ENCODE data around the gene SIX5.
"Not testable (repeated sequence)": the region's sequence is repeated elsewhere in the genome, so short reads cannot be mapped to it uniquely, and the experiment has no call there.

SIX5 gene

DNA sequence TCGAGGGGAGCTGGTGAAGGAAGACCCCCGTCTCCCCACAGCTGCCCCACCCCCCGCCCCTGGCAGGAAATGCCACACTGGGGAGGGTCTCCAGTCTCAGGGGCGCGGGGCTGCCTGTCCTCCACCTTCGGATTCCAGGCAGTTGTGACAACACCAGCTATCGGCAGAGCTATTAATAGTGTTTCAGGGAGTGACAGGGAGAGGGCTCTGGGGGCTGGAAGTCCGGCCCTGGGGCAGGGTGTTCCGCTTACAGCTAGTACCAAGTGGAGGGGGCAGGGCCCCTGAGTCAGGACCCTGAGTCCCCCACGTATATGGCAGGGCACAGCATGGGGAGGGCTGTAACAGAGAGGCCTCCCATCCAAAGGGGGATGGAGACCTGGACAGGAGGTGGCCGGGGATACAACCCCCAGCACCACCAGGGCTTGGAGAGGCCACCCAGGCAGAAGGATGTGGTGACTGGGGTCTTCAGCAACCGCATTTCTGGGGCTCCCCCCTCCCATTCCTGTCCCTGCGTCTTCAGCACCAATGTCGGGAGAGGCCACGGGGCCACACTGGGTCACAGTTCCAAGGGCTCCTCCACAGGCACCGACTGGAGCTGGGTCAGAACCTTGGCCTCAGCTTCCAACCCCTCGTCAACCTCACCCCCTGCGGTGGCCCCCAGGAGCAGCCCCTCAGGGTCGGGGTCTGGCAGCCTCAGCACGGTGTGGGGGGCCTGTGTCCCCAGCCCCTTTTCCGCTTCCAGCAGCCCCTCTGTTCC, 3.9 kb downstream of the SIX5 start:
- in situ Hi-C loops (cut with MboI; ENCODE audit: low pct_unique_long_range_greater_than_20kb, low sequenced_read_pairs) = no loop called here
- no peak for DNase-seq

DNA sequence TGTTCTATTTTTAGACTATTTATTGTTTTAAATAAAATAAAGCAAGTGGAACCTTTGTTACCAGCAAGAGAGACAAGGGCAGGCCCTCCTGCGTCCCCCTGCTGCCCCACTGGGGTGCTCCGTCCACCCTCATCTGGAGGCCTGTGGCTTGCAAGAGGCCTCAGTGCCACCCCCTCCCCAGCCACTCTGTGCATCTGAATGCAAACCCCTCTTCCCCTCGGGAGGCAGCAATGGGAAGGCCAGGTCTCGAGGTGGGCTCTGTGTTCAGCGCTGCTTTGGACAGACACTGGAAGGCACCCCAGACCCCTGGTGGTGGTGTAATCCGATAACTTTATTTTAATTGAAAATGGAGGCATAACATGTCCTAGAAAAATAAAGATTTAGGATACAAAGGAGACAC, 4.6 kb downstream of the SIX5 start:
- in situ Hi-C loops (cut with MboI; ENCODE audit: low pct_unique_long_range_greater_than_20kb, low sequenced_read_pairs) = no loop called here
- DNase-seq = no peak

- in situ Hi-C loops (cut with MboI; ENCODE audit: low pct_unique_long_range_greater_than_20kb, low sequenced_read_pairs) = no loop called here
- no peak for DNase-seq
These were observed 5.3 kb downstream of the SIX5 start for GRCh38 chr19:45763691-45764294.

GRCh38 chr19:45762870-45763631, 6.0 kb downstream of the SIX5 start:
- in situ Hi-C loops (cut with MboI; ENCODE audit: low pct_unique_long_range_greater_than_20kb, low sequenced_read_pairs) = no loop called here
- no peak for DNase-seq

- no peak for DNase-seq
- in situ Hi-C loops (cut with MboI; ENCODE audit: low pct_unique_long_range_greater_than_20kb, low sequenced_read_pairs) = no loop called here
These were observed 7.3 kb downstream of the SIX5 start for GRCh38 chr19:45761714-45762113.

DNA sequence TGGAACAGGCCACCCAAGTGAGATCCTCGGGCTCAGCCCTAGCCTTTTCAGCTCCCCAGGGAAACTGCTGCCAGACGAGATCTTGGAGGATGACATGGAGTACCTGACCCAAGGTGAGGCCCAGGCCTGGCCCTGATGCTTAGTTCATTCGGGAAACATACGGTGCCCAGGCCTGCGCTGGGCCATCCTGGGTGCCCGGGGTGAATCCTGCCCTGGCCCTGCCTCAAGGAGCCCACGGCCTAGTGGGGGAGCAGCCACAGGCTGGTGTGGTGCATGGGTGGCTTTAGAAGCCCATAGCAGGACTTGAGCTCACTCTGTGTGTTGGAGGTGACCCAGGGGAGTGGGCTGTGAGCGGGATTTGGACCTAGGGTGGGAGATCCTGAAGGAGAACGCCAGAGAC, 10.1 kb downstream of the SIX5 start:
- in situ Hi-C loops (cut with MboI; ENCODE audit: low pct_unique_long_range_greater_than_20kb, low sequenced_read_pairs) = no loop called here
- no peak for DNase-seq

DNA sequence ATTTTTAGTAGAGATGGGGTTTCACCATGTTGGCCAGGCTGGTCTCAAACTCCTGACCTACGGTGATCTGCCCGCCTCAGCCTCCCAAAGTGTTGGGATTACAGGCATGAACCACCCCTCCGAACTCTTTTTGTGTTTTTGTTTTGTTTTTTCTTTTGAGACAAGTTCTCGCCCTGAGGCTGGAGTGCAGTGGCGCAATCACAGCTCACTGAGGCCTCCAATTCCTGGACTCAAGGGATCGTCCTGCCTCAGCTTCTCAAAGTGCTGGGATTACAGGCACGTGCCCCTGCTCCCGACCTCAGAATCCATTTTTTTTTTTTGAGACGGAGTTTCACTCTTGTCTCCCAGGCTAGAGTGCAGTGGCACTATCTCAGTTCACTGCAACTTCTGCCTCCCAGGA, 11.4 kb downstream of the SIX5 start:
- in situ Hi-C loops (cut with MboI; ENCODE audit: low pct_unique_long_range_greater_than_20kb, low sequenced_read_pairs) = no loop called here
- no peak for DNase-seq

DNA sequence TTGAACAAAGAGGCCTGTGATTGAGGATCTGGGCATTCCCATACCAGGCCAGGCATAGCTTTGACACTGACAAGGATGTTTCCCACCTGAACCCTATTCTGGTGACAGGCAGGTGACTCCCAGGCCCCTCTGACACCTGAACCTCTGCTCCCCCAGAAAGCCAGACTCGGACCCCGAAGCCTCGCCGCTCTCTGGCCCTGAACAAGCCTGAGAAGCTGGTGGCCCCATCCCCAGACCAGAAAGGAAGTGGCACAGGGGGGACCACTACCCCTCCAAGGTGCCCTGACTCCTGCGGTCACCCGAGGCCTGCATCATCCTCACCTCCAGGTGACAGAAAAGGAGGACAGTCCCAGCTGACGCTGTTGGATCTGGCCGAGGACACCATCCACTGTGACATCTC, 14.7 kb downstream of the SIX5 start:
- in situ Hi-C loops (cut with MboI; ENCODE audit: low pct_unique_long_range_greater_than_20kb, low sequenced_read_pairs) = no loop called here
- DNase-seq = no peak

DNA sequence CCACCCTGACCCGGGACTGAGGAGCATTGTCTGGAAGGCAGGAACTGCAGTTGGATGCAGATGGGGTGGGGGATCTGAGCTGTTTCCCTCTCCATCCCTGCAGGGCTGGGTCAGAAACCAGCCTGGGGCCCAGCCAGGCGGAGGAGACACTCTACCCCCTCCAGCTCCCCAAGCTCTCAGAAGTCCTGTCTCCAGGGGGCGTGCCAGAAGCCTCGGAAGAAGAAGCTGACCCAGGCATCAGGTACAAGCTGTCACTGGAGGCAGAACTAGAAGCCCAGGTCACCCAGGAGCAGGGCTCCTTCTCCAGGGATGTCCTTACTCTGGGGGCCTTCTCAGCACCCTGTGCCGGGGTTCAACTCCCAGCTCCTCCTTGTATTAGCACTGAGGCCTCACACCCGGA, 15.5 kb downstream of the SIX5 start:
- in situ Hi-C loops (cut with MboI; ENCODE audit: low pct_unique_long_range_greater_than_20kb, low sequenced_read_pairs) = no loop called here

GRCh38 chr19:45752639-45753038, 16.4 kb downstream of the SIX5 start:
- DNase-seq = no peak
- in situ Hi-C loops (cut with MboI; ENCODE audit: low pct_unique_long_range_greater_than_20kb, low sequenced_read_pairs) = no loop called here

More for the DNA sequence above, 15.5 kb downstream of the SIX5 start:
- no peak for DNase-seq

DNA sequence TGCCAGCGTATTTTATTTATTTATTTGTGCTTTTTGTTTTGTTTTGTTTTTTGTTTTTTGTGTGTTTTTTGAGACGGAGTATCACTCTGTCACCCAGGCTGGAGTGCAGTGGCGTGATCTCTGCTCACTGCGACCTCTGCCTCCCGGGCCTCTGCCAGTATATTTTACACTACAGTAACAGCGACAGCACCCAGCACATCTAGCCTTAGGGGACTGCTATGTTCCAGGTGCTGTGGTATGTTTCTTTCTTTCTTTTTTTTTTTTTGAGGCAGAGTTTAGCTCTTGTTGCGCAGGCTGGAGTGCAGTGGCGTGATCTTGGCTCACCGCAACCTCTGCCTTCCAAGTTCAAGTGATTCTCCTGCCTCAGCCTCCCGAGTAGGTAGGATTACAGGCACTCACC, 17.6 kb downstream of the SIX5 start:
- in situ Hi-C loops (cut with MboI; ENCODE audit: low pct_unique_long_range_greater_than_20kb, low sequenced_read_pairs); DNase-seq: not testable (repeated sequence)

GRCh38 chr19:45747513-45747912, 21.5 kb downstream of the SIX5 start:
- in situ Hi-C loops (cut with MboI; ENCODE audit: low pct_unique_long_range_greater_than_20kb, low sequenced_read_pairs) = no loop called here
- no peak for DNase-seq

DNA sequence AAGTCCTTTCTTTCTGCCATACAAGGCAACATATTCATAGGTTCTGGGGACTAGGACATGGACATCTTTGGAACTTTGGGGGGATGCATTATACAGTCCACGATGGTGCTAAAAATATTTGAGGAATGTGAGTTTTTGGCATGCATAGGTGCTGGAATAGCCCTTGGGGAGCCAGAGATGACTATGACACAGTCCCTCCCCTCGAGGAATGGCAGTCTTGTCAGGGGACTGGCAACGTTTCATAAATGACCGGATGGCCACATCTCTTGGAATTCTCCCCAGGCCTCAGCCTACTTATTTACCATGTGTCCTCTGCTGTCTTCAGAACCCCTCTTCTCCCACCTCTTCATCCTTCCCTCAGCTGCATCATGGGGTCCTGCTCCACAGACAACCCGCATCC, 22.2 kb downstream of the SIX5 start:
- in situ Hi-C loops (cut with MboI; ENCODE audit: low pct_unique_long_range_greater_than_20kb, low sequenced_read_pairs) = no loop called here

DNA sequence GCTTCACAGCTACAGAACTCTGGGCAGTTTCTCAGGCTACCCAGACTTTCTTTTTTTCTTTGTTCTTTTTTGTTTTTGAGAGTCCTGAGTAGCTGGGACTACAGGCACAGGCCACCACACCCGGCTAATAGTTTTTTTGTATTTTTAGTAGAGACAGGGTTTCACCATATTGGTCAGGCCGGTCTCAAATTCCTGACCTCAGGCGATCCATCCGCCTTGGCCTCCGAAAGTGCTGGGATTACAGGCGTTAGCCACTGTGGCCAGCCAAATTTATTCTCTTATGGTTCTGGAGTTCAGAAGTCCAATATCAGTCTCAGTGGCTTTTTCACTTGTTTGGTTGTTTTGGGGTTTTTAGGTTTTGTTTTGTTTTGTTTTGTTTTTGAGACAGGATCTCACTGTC, 23.4 kb downstream of the SIX5 start:
- DNase-seq = no peak
- in situ Hi-C loops (cut with MboI; ENCODE audit: low pct_unique_long_range_greater_than_20kb, low sequenced_read_pairs) = no loop called here

More for the DNA sequence above, 22.2 kb downstream of the SIX5 start:
- no peak for DNase-seq

- in situ Hi-C loops (cut with MboI; ENCODE audit: low pct_unique_long_range_greater_than_20kb, low sequenced_read_pairs) = no loop called here
- DNase-seq = no peak
These were observed 26.1 kb downstream of the SIX5 start for GRCh38 chr19:45742969-45743368.

DNA sequence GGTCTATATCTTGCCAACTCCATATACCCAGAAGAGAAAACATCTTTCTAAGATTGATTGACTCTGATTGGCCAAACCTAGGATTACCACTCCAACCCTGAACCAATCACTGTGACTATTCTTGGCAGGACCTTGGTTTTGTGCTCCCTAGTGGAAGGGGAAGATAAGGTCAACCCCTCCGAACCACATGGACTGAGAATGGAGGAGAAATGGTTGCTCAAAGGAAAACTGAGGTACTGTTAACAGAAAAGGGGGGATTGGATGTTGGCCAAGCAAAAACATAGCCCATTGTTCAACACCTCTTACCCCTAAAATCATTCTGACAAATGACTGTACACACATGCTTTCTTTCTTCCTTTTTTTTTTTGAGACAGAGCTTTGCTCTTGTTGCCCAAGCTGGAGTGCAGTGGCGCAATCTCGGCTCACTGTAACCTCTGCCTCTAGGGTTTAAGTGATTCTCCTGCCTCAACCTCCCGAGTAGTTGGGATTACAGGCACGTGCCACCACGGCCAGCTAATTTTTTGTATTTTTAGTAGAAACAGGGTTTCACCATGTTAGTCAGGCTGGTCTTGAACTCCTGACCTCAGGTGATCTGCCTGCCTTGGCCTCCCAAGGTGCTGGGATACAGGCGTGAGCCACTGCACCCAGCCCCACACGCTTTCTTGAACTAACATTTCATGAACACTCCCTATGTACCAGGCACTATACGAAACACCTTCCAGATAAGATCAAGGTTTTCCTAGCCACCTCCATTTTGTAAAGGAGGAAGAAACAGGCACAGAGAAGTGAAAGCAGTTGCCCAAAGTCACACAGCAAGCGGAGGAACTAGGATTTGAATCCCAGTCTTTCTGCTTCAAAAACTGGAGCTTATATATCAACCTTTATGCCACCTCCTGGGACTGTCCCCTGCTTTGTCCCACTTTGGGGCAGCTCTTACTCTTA, 29.3 kb downstream of the SIX5 start:
- peak; percentile 49 for DNase-seq
- in situ Hi-C loops (cut with MboI; ENCODE audit: low pct_unique_long_range_greater_than_20kb, low sequenced_read_pairs) = no loop called here

DNA sequence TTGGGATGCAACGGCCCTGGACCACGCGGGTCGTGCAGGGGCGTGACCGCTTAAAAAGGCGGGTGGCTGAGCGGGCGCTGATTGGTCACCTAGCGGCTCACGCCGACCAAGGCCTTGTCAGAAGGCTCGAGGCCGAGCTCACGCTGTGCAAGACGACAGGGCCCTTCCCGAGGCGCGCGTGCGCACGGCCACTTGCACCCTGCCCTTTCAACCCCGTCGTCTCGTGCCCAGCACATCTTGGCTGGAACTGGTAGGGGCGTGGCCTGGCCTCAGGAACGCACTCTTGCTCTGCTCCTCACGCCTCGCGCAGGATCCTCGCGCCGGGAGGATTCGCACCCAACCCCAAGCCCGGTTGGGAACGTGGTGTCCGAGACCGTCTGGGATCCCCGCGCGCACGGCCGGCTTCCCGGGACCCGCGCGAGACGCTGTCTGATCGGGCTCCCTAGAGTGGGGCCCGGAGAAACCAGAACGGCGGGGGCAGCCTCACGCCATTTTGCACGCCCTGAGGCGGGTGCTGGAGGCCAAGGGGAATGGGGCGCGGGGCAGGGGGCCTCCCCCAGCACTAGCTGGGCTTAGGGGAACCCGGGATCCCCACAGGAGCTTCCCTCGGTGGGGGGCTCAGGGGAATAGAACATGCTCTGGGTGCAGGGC, 35.8 kb downstream of the SIX5 start, which contains the start of gene MEIOSIN:
TSS of gene MEIOSIN (plus strand) at position 280 of the 651 bp plus-strand sequence. CDS start 1,938 bp downstream, outside the sequence.
- DNase-seq = no peak
- in situ Hi-C loops (cut with MboI; ENCODE audit: low pct_unique_long_range_greater_than_20kb, low sequenced_read_pairs) = no loop called here

DNA sequence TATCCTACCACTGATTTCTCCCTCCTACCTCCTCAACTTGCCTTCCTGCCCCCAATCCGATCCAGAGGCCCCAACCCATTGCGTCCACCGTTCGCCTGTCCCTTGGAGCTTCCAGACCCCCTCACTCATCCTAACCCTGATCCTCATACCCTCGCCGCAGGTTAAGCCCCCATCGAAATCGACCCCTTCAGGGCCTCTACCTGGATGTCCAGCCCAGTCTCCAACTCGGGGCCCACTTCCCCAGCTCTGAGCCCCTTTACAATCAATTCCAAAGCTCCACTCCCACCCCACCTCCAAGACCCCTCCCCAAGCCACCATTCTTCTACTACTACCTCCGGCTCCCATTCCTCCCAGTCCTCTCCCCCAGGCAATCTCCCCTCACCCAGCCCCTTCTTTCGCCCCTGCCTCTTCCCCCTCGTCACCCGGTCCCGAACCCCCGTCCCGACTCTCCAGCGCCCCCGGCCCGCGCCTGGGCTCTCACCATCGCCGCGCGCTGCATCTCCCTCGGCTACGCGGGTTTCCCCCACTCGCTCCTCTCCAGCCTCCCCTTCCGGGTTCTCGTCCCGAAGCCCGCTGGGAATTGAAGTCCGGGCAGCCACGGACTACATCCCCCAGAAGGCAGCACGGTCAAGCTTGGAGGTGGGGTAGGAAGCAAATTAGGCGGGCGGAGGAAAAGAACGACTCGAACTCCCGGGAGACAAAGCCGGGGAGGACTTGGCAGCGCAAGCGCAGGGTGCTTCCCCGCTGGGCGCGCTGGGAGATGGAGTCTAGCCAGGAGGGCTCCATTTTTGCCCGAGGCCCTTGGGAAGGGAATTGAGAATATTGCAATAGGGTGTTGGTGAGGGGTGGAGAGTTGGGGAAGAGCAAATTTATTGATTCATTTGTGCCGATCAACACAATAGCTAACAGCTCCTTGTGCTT, 38.4 kb downstream of the SIX5 start, which contains the start of gene FBXO46:
TSS of gene FBXO46 (minus strand) at position 529 of the 921 bp plus-strand sequence. CDS start 17,401 bp downstream, outside the sequence.
- DNase-seq = peak; percentile 99
- in situ Hi-C loops (cut with MboI; ENCODE audit: low pct_unique_long_range_greater_than_20kb, low sequenced_read_pairs) = no loop called here
